ENCODE data around the gene LHFPL5.

Gene LHFPL5

DNA sequence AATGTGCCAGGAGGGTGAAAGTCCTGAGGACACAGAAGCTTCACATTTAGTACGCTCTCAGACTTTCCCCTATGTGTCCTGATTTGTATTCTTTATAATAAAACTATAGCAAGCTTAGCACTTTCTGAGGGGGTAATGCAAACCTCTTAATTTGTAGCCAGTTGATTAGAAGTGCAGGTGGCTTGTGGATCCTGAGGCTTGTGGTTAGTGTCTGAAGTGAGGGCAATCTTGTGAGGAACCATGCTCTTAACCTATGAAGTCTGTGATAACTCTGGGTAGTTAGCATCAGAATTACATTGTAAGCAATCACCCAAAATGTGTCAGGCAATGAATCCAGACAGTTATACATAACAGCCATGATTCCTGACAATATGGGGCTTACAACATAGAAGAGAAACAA lies 51.1 kb downstream of the LHFPL5 start:
- no peak for DNase-seq (ENCODE audit: low read depth)

DNA sequence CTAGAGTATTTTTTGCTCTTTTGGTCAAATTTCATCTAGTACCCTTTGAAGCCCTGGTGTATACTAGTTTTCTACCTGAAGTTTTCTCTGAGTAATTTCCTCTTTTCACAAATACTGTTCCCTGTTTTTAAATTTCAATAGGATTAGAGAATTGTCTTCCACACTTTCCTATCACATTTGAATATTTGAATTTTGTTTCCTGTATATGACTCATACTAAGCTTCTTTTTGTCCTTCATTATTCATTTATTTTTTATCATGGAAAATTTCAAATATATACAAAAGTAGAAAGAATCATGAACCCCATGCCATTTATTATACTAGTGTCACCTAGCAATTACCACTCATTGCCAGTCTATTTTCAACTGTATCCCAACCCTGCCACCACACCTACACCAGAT lies 52.7 kb downstream of the LHFPL5 start:
- no peak for DNase-seq (ENCODE audit: low read depth)

DNA sequence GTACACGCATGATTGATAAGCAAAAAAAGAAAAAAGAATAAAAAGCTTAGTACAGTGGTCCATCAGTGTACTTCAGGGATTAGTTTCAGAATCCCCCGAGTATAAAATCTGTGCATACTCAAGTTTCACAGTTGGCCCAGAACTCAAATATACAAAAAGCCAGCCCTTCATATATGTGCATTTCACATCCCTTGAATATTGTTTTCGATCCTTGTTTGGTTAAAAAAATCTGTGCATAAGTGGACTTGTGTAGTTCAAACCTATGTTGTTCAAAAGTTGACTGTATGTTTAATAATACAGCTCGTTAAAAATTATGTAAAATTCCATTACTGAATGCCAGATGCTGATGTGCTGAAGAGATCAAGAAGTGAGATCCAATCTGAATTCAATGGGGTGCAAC lies 54.2 kb downstream of the LHFPL5 start:
- no peak for DNase-seq (ENCODE audit: low read depth)
